GM12891 (cell line): Measurements from ENCODE around the gene ATP6V1C2.

ENCODE experiments used
- POLR2A ChIP-seq: IDR thresholded peaks from 2 replicates; pipeline ENCODE4 v1.6.1; 2011; ENCODE audit warnings: low read depth, low read length, control low read depth
- POLR2AphosphoS5 ChIP-seq: IDR thresholded peaks from 2 replicates; pipeline ENCODE4 v1.6.1; 2011; ENCODE audit warnings: low read depth, low read length, control low read depth
- TAF1 ChIP-seq: IDR thresholded peaks from 2 replicates; pipeline ENCODE4 v1.6.1; 2011; ENCODE audit warnings: low read depth, low read length, control low read depth

GRCh38 chr2:10709290-10709939 is 12.0 kb upstream of the ATP6V1C2 start:
- TF ChIP-seq POLR2AphosphoS5 = no peak
- TF ChIP-seq POLR2A = no peak
- no peak for TF ChIP-seq TAF1
